IMR-90 (cell line): Measurements from ENCODE around the gene SH3TC1. TPM values are rescaled to one million over a fixed set of nuclear protein-coding genes. Genes with fewer than 3 reads are reported as not detected.

Experiments
- ATAC-seq: fragments of 200-7000 bp; cut with Tn5 transposase; 2 replicates; pipeline ENCODE4 v1.9.1; 2020; ENCODE audit warnings: low read depth, mild to moderate bottlenecking, moderate library complexity
- BruUV-seq: library from RNA; stranded (reverse); fragments of 400-500 nt; replicated peaks from 2 replicates; lab custom pipeline; 2021; lab: Mats Ljungman, UMichigan
- CTCF ChIA-PET: fragments of 300-600 bp; formaldehyde crosslinking; extraction: SDS; loops from one replicate; lab custom pipeline; 2021; ENCODE audit warnings: antibody characterized with exemption; lab: Yijun Ruan, JAX
- POLR2A ChIA-PET: fragments of 300-600 bp; sonication (Branson Sonifier 250); formaldehyde crosslinking; loops from one replicate; lab custom pipeline; 2022; ENCODE audit warnings: antibody characterized with exemption; ENCODE audit not compliant: unreplicated experiment; lab: Charles Lee
- DNase-seq: peaks from one replicate; pipeline ENCODE4 v3.0.0; 2013
- H2AFZ ChIP-seq: replicated peaks from 2 replicates; pipeline ENCODE3; 2013; ENCODE audit warnings: low read length, mild to moderate bottlenecking; ENCODE audit not compliant: poor library complexity
- H2AK5ac ChIP-seq: 2 replicates; pipeline ENCODE4 v1.6.1; 2013; ENCODE audit warnings: low read depth, low read length, inconsistent platforms
- H2AK9ac ChIP-seq: replicated peaks from 2 replicates; pipeline ENCODE3; 2013; ENCODE audit warnings: mild to moderate bottlenecking, low read depth, low read length, moderate library complexity; ENCODE audit not compliant: poor library complexity
- H2BK120ac ChIP-seq: 2 replicates; pipeline ENCODE4 v1.6.1; 2013; ENCODE audit warnings: low read depth, low read length, inconsistent platforms
- H2BK15ac ChIP-seq: 3 replicates; pipeline ENCODE4 v1.6.1; 2013; ENCODE audit warnings: low read depth, low read length, inconsistent platforms
- H2BK20ac ChIP-seq: 2 replicates; pipeline ENCODE4 v1.6.1; 2013; ENCODE audit warnings: low read depth, mild to moderate bottlenecking, inconsistent platforms, low read length, moderate library complexity
- H2BK5ac ChIP-seq: 2 replicates; pipeline ENCODE4 v1.6.1; 2013; ENCODE audit warnings: mild to moderate bottlenecking, low read depth, low read length, inconsistent platforms; ENCODE audit not compliant: poor library complexity, severe bottlenecking
- H3K14ac ChIP-seq: replicated peaks from 2 replicates; pipeline ENCODE4 v1.6.1; 2013; ENCODE audit warnings: low read depth, low read length, inconsistent platforms
- H3K18ac ChIP-seq: 2 replicates; pipeline ENCODE4 v1.6.1; 2013; ENCODE audit warnings: low read depth, low read length, control low read depth
- H3K23ac ChIP-seq: 2 replicates; pipeline ENCODE4 v1.6.1; 2013; ENCODE audit warnings: low read depth, low read length, inconsistent platforms
- H3K27ac ChIP-seq: 2 replicates; pipeline ENCODE4 v1.5.1; 2013; ENCODE audit warnings: mild to moderate bottlenecking, control low read depth, low read length; ENCODE audit not compliant: insufficient read depth
- H3K27me3 ChIP-seq: 2 replicates; pipeline ENCODE4 v1.6.1; 2013; ENCODE audit warnings: low read length; ENCODE audit not compliant: control insufficient read depth, insufficient read depth
- H3K36me3 ChIP-seq: 2 replicates; pipeline ENCODE4 v1.6.1; 2013; ENCODE audit warnings: low read length, mixed read lengths; ENCODE audit not compliant: control insufficient read depth, insufficient read depth
- H3K4ac ChIP-seq: 2 replicates; pipeline ENCODE4 v1.6.1; 2013; ENCODE audit warnings: low read depth, low read length, inconsistent platforms
- H3K4me1 ChIP-seq: 2 replicates; pipeline ENCODE4 v1.6.1; 2013; ENCODE audit warnings: low read length, mixed read lengths; ENCODE audit not compliant: control insufficient read depth, insufficient read depth
- H3K4me2 ChIP-seq: 2 replicates; pipeline ENCODE4 v1.6.1; 2013; ENCODE audit warnings: low read depth, mild to moderate bottlenecking, control low read depth, low read length, moderate library complexity
- H3K4me3 ChIP-seq: 2 replicates; pipeline ENCODE4 v1.5.1; 2013; ENCODE audit warnings: low read depth, mild to moderate bottlenecking, control low read depth, low read length, moderate library complexity; ENCODE audit not compliant: insufficient read depth
- H3K56ac ChIP-seq: 2 replicates; pipeline ENCODE4 v1.6.1; 2013; ENCODE audit warnings: low read length, inconsistent platforms; ENCODE audit not compliant: insufficient read depth; ENCODE audit errors: extremely low read depth
- H3K79me1 ChIP-seq, 2 experiments: 2 replicates each; pipeline ENCODE4 v1.6.1; 2013; ENCODE audit warnings: low read length in 2 of 2, inconsistent platforms in 1 of 2, low read depth in 1 of 2
- H3K9ac ChIP-seq: 2 replicates; pipeline ENCODE4 v1.6.1; 2013; ENCODE audit warnings: low read depth, low read length, control low read depth
- H3K9me1 ChIP-seq: 2 replicates; pipeline ENCODE4 v1.6.1; 2013; ENCODE audit warnings: low read length, inconsistent platforms; ENCODE audit not compliant: insufficient read depth
- H3K9me3 ChIP-seq: 2 replicates; pipeline ENCODE4 v1.6.1; 2013; ENCODE audit warnings: low read length; ENCODE audit not compliant: control insufficient read depth, insufficient read depth
- H4K20me1 ChIP-seq: 2 replicates; pipeline ENCODE4 v1.6.1; 2013; ENCODE audit warnings: low read length, inconsistent platforms; ENCODE audit not compliant: insufficient read depth
- H4K5ac ChIP-seq: 2 replicates; pipeline ENCODE4 v1.6.1; 2013; ENCODE audit warnings: mild to moderate bottlenecking, low read depth, low read length, control low read depth
- H4K8ac ChIP-seq, 2 experiments: 2 replicates each; pipeline ENCODE4 v1.6.1; 2013; ENCODE audit warnings: low read depth in 2 of 2, low read length in 2 of 2, control low read depth in 1 of 2, inconsistent platforms in 1 of 2
- H4K91ac ChIP-seq: 2 replicates; pipeline ENCODE4 v1.6.1; 2013; ENCODE audit warnings: low read depth, low read length, inconsistent platforms; ENCODE audit not compliant: insufficient read depth
- BHLHE40 ChIP-seq: fragments of 150-350 bp; IDR thresholded peaks from 2 replicates; pipeline ENCODE4 v1.6.1; 2016; ENCODE audit warnings: mild to moderate bottlenecking, low read depth, low read length
- CEBPB ChIP-seq: IDR thresholded peaks from 2 replicates; pipeline ENCODE4 v1.6.1; 2012; ENCODE audit warnings: low read depth, low read length, improper control_type of control experiment
- CHD1 ChIP-seq: IDR thresholded peaks from 2 replicates; pipeline ENCODE4 v1.6.1; 2012; ENCODE audit warnings: low read depth, low read length, improper control_type of control experiment
- FOS ChIP-seq: fragments of 150-350 bp; IDR thresholded peaks from 2 replicates; pipeline ENCODE4 v1.6.1; 2016; ENCODE audit warnings: low read depth, low read length
- MAFK ChIP-seq: IDR thresholded peaks from 2 replicates; pipeline ENCODE4 v1.6.1; 2012; ENCODE audit warnings: low read depth, low read length, improper control_type of control experiment
- MAZ ChIP-seq: IDR thresholded peaks from 2 replicates; pipeline ENCODE4 v1.6.1; 2012; ENCODE audit warnings: low read depth, mild to moderate bottlenecking, low read length, improper control_type of control experiment, moderate library complexity, borderline replicate concordance
- MXI1 ChIP-seq: IDR thresholded peaks from 2 replicates; pipeline ENCODE4 v1.6.1; 2012; ENCODE audit warnings: low read depth, mild to moderate bottlenecking, low read length, moderate library complexity, borderline replicate concordance
- NFE2L2 ChIP-seq: fragments of 150-350 bp; IDR thresholded peaks from 2 replicates; pipeline ENCODE4 v1.6.1; 2016; ENCODE audit warnings: low read depth, mild to moderate bottlenecking, low read length
- POLR2A ChIP-seq: IDR thresholded peaks from 2 replicates; pipeline ENCODE4 v1.6.1; 2012; ENCODE audit warnings: mild to moderate bottlenecking, low read depth, low read length
- RAD21 ChIP-seq: IDR thresholded peaks from 2 replicates; pipeline ENCODE4 v1.6.1; 2012; ENCODE audit warnings: low read length, improper control_type of control experiment
- RCOR1 ChIP-seq: IDR thresholded peaks from 2 replicates; pipeline ENCODE4 v1.6.1; 2012; ENCODE audit warnings: mild to moderate bottlenecking, low read length, improper control_type of control experiment; ENCODE audit not compliant: insufficient replicate concordance
- RFX5 ChIP-seq: IDR thresholded peaks from 2 replicates; pipeline ENCODE4 v1.8.0; 2012; ENCODE audit warnings: low read depth, mild to moderate bottlenecking, low read length, moderate library complexity
- SMC3 ChIP-seq: fragments of 150-350 bp; IDR thresholded peaks from 2 replicates; pipeline ENCODE4 v1.6.1; 2016; ENCODE audit warnings: low read depth, mild to moderate bottlenecking, antibody characterized with exemption, low read length, moderate library complexity
- WGBS, 2 experiments: methylation state at CpG; one replicate each; pipeline versions ENCODE4 v1.1.5 to v1.1.7; 2013; ENCODE audit warnings: missing lambda C conversion rate in 2 of 2; ENCODE audit not compliant: insufficient read length in 1 of 2; ENCODE audit errors: extremely low coverage in 2 of 2; 5-methylcytosine and 5-hydroxymethylcytosine counted together
- dilution Hi-C: fragments of 300-500 bp; cut with HindIII; formaldehyde crosslinking; loops from one replicate; pipeline ENCODE4 v1.14.3; 2018; ENCODE audit warnings: low sequenced_read_pairs; ENCODE audit not compliant: unreplicated experiment
- in situ Hi-C: fragments of 300-500 bp; cut with MboI; formaldehyde crosslinking; loops from 3 replicates; pipeline ENCODE4 v1.14.3; 2019; ENCODE audit warnings: low sequenced_read_pairs, inconsistent platforms, mixed read lengths
- intact Hi-C: fragments of 100-400 bp; cut with micrococcal nuclease; formaldehyde crosslinking; loops from 2 replicates; pipeline ENCODE4 v1.10.0; 2022
- polyA plus RNA-seq, 3 experiments: library from polyadenylated mRNA; depleted of rRNA; stranded (reverse); fragments of >200 nt; gene quantifications; 2 replicates each; pipeline ENCODE4 v1.2.3, GENCODE V29; 2012; ENCODE audit warnings: low replicate concordance in 1 of 3
- total RNA-seq: library from RNA; depleted of rRNA; stranded (reverse); fragments of >200 nt; gene quantifications from 2 replicates; pipeline ENCODE4 v1.2.3, GENCODE V29; 2012
- TF ChIP-seq, protein P1 (sequence below): fragments of 150-350 bp; IDR thresholded peaks from 2 replicates; pipeline ENCODE4 v1.6.1; 2017; ENCODE audit warnings: mild to moderate bottlenecking, antibody characterized with exemption, low read length, low read depth
- TF ChIP-seq, protein P2 (sequence below): conservative IDR thresholded peaks from 2 replicates; pipeline ENCODE4 v1.5.1; 2012; ENCODE audit warnings: mild to moderate bottlenecking, low read depth, low read length, improper control_type of control experiment
- TF ChIP-seq, protein P3 (sequence below): fragments of 150-350 bp; IDR thresholded peaks from 2 replicates; pipeline ENCODE4 v1.6.1; 2016; ENCODE audit warnings: low read depth, mild to moderate bottlenecking, low read length, moderate library complexity, borderline replicate concordance

SH3TC1 gene
- total and polyA plus RNA-seq, 2 of the 4 experiments (the other 2 are of a cell fraction): 1.6 to 2.2 TPM

DNA sequence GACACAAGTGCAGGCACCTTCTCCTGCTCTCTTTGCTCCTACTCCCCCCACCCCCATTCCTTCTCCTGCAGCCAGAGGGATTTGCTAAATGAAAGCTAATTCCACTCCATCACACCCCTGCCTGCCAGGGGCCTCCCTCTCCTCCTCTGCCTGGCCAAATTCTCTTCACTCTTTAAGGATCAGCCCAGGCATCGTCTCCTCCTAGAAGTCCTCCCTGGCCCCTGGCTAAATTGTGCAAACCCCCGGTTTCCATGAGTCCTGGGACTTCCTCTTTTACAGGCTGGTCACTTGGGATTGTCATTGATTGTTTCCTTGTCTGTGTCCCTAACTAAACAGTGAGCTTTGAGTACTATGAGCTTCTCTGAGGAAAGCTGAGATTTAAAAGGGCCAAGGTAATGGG lies 31.8 kb upstream of the SH3TC1 start:
- no peaks in the 10 kb centered on the region for H3K79me1 ChIP-seq
- H3K18ac ChIP-seq: no peak overlapping the region
- dilution Hi-C loops: no loop called here
- DNase-seq (no peak), ATAC-seq (no peak)
- no peak overlapping the region for H3K9ac ChIP-seq
- H4K8ac ChIP-seq: no peak overlapping the region
- H2BK20ac ChIP-seq: no peak overlapping the region
- no peaks in the 10 kb centered on the region for H3K4me1 ChIP-seq
- no peak overlapping the region for H3K27ac ChIP-seq
- H3K36me3 ChIP-seq: no peaks in the 10 kb centered on the region
- H3K4me2 ChIP-seq: no peak overlapping the region
- H2BK5ac ChIP-seq: no peak overlapping the region
- H3K56ac ChIP-seq: no peak overlapping the region
- TF ChIP-seq MAZ (no peak), RAD21 (no peak), BHLHE40 (no peak), NFE2L2 (no peak), CEBPB (no peak), MXI1 (no peak), RCOR1 (no peak), RFX5 (no peak), SMC3 (no peak), POLR2A (no peak), FOS (no peak), MAFK (no peak), CHD1 (no peak)
- TF ChIP-seq, protein P1, sequence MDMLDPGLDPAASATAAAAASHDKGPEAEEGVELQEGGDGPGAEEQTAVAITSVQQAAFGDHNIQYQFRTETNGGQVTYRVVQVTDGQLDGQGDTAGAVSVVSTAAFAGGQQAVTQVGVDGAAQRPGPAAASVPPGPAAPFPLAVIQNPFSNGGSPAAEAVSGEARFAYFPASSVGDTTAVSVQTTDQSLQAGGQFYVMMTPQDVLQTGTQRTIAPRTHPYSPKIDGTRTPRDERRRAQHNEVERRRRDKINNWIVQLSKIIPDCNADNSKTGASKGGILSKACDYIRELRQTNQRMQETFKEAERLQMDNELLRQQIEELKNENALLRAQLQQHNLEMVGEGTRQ: no peak
- TF ChIP-seq, protein P2, sequence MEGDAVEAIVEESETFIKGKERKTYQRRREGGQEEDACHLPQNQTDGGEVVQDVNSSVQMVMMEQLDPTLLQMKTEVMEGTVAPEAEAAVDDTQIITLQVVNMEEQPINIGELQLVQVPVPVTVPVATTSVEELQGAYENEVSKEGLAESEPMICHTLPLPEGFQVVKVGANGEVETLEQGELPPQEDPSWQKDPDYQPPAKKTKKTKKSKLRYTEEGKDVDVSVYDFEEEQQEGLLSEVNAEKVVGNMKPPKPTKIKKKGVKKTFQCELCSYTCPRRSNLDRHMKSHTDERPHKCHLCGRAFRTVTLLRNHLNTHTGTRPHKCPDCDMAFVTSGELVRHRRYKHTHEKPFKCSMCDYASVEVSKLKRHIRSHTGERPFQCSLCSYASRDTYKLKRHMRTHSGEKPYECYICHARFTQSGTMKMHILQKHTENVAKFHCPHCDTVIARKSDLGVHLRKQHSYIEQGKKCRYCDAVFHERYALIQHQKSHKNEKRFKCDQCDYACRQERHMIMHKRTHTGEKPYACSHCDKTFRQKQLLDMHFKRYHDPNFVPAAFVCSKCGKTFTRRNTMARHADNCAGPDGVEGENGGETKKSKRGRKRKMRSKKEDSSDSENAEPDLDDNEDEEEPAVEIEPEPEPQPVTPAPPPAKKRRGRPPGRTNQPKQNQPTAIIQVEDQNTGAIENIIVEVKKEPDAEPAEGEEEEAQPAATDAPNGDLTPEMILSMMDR: no peak
- TF ChIP-seq, protein P3, sequence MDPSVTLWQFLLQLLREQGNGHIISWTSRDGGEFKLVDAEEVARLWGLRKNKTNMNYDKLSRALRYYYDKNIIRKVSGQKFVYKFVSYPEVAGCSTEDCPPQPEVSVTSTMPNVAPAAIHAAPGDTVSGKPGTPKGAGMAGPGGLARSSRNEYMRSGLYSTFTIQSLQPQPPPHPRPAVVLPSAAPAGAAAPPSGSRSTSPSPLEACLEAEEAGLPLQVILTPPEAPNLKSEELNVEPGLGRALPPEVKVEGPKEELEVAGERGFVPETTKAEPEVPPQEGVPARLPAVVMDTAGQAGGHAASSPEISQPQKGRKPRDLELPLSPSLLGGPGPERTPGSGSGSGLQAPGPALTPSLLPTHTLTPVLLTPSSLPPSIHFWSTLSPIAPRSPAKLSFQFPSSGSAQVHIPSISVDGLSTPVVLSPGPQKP: no peak
- H3K9me1 ChIP-seq: no peaks in the 10 kb centered on the region
- no peak overlapping the region for H2BK15ac ChIP-seq
- no peak overlapping the region for H3K23ac ChIP-seq
- POLR2A ChIA-PET: no interaction called here
- no peak overlapping the region for H2BK120ac ChIP-seq
- intact Hi-C loops: no loop called here
- in situ Hi-C loops: no loop called here
- H3K14ac ChIP-seq: no peak overlapping the region
- H3K4ac ChIP-seq: no peak overlapping the region
- no peak overlapping the region for H4K91ac ChIP-seq
- WGBS, 2 experiments: no CpG with 5 or more reads among the region's 2 CpGs
- H3K27me3 ChIP-seq: peaks cover 56% of the 10 kb centered on the region
- no peak overlapping the region for H4K5ac ChIP-seq
- no peak overlapping the region for H3K4me3 ChIP-seq
- H4K20me1 ChIP-seq: no peaks in the 10 kb centered on the region; the same call in 1 of the 2 replicates
- H2AK5ac ChIP-seq: no peak overlapping the region
- H2AK9ac ChIP-seq: no peak overlapping the region
- no TSS peak for BruUV-seq
- CTCF ChIA-PET: no interaction called here
- H3K9me3 ChIP-seq: peaks cover 11% of the 10 kb centered on the region
- H2AFZ ChIP-seq: no peak overlapping the region
